ENCODE results near the gene G0S2.
"Not testable (repeated sequence)": the region's sequence is repeated elsewhere in the genome, so short reads cannot be mapped to it uniquely, and the experiment has no call there.

Gene G0S2

GRCh38 chr1:209692296-209692695 is 17.1 kb downstream of the G0S2 start:
- Histone ChIP-seq H3K4me1 (ENCODE audit: control insufficient read depth, low read depth, low read length) (no peaks in the 10 kb centered on the region), H3K9me3 (ENCODE audit: control insufficient read depth, low read depth, low read length) (no peaks in the 10 kb centered on the region), H3K27me3 (ENCODE audit: control insufficient read depth, insufficient read depth, low read length) (peaks cover 7% of the 10 kb centered on the region), H3K27ac (ENCODE audit: low read length) (no peak overlapping the region), H3K36me3 (ENCODE audit: control insufficient read depth, low read depth, low read length) (no peaks in the 10 kb centered on the region), H3K9ac (ENCODE audit: low read length) (no peak overlapping the region), H3K4me3 (ENCODE audit: low read length) (no peak overlapping the region)

DNA sequence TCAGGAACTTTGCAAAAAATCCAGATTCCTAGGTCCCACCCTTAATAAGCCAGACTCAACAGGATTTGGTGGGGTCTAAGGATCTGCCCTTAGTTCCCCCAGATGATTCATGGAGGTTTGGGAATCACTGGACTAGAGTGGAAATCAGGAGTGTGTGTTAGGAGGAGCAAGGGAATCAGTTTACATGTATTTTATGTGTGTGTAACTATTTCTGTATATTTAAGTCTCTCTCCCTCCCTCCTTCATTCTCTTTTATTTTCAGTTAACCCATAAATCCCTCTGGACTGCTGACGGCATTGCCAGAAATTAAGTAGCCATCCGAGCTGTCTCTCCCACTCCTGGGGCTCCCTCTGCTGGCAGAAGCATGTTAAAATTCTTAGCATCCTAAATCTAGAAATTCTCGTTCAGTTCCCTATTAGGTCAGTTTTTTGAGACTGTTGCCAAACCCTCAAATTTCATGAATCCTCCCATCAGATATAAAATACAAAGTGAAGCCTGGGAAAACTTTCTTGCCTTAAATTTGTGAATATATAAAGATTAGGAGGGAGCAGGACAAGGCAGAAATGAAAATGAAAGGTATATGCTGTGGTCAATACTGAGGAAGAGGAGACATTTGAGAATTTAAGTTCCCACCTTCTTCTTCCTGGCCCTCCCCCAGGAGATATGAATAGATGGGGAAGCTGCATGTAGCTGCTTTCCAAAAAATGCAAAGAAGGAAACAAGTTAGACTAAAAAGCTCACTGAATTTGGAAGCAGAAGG is 17.7 kb downstream of the G0S2 start:
- Histone ChIP-seq H3K4me3 (ENCODE audit: low read length) (no peak overlapping the region), H3K9me3 (ENCODE audit: control insufficient read depth, low read depth, low read length) (no peaks in the 10 kb centered on the region), H3K9ac (ENCODE audit: low read length) (no peak overlapping the region), H3K27ac (ENCODE audit: low read length) (no peak overlapping the region), H3K4me1 (ENCODE audit: control insufficient read depth, low read depth, low read length) (no peaks in the 10 kb centered on the region), H3K27me3 (ENCODE audit: control insufficient read depth, insufficient read depth, low read length) (peaks cover 7% of the 10 kb centered on the region), H3K36me3 (ENCODE audit: control insufficient read depth, low read depth, low read length) (no peaks in the 10 kb centered on the region)

DNA sequence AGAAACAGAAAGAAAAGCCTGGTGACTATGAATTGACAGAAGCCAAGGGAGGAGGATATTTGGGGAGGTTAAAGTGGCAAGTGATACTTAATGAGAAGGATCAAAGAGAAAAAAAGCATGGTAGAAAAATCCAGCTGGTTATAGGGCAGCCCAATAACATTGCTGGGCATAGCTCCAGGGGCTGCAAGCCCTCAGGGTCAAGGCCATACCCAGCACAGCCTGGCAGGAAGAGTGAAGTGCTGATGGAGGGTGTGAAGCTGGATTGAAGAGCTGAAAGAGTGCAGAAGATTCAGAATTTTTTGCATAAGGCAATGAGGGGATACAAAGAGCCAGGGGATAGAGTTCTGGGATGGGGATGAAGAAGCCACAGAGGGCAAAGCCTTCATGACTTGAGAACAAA is 21.5 kb downstream of the G0S2 start:
- Histone ChIP-seq H3K4me3 (ENCODE audit: low read length) (no peak overlapping the region), H3K9ac (ENCODE audit: low read length) (no peak overlapping the region)

GRCh38 chr1:209697126-209697525 is 21.9 kb downstream of the G0S2 start:
- Histone ChIP-seq H3K4me1 (ENCODE audit: control insufficient read depth, low read depth, low read length) (no peaks in the 10 kb centered on the region), H3K27me3 (ENCODE audit: control insufficient read depth, insufficient read depth, low read length) (peaks cover 7% of the 10 kb centered on the region), H3K36me3 (ENCODE audit: control insufficient read depth, low read depth, low read length) (no peaks in the 10 kb centered on the region)

More for the DNA sequence above, 21.5 kb downstream of the G0S2 start:
- no peak overlapping the region for H3K27ac ChIP-seq (ENCODE audit: low read length)
- H3K4me1 ChIP-seq (ENCODE audit: control insufficient read depth, low read depth, low read length): no peaks in the 10 kb centered on the region
- no peaks in the 10 kb centered on the region for H3K9me3 ChIP-seq (ENCODE audit: control insufficient read depth, low read depth, low read length)
- no peaks in the 10 kb centered on the region for H3K36me3 ChIP-seq (ENCODE audit: control insufficient read depth, low read depth, low read length)
- H3K27me3 ChIP-seq (ENCODE audit: control insufficient read depth, insufficient read depth, low read length): peaks cover 7% of the 10 kb centered on the region

DNA sequence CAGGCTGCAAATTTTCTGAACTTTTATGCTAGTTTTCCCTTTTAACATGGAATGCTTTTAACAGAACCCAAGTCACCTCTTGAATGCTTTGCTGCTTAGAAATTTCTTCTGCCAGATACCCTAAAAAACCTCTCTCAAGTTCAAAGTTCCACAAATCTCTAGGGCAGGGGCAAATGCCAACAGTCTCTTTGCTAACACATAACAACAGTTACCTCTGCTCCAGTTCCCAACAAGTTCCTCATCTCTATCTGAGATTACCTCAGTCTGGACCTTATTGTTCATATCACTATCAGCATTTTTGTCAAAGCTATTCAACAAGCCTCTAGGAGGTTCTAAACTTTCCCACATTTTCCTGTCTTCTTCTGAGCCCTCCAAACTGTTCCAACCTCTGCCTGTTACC is 25.5 kb downstream of the G0S2 start:
- not testable (repeated sequence) for H3K27me3 ChIP-seq (ENCODE audit: control insufficient read depth, insufficient read depth, low read length); H3K4me1 ChIP-seq (ENCODE audit: control insufficient read depth, low read depth, low read length); H3K36me3 ChIP-seq (ENCODE audit: control insufficient read depth, low read depth, low read length); H3K27ac ChIP-seq (ENCODE audit: low read length); H3K4me3 ChIP-seq (ENCODE audit: low read length); H3K9ac ChIP-seq (ENCODE audit: low read length); H3K9me3 ChIP-seq (ENCODE audit: control insufficient read depth, low read depth, low read length)

More at GRCh38 chr1:209697126-209697525, 21.9 kb downstream of the G0S2 start:
- Histone ChIP-seq H3K9me3 (ENCODE audit: control insufficient read depth, low read depth, low read length) (no peaks in the 10 kb centered on the region), H3K27ac (ENCODE audit: low read length) (no peak overlapping the region), H3K9ac (ENCODE audit: low read length) (no peak overlapping the region), H3K4me3 (ENCODE audit: low read length) (no peak overlapping the region)

GRCh38 chr1:209702832-209703231 is 27.6 kb downstream of the G0S2 start:
- Histone ChIP-seq H3K36me3 (ENCODE audit: control insufficient read depth, low read depth, low read length) (no peaks in the 10 kb centered on the region), H3K27me3 (ENCODE audit: control insufficient read depth, insufficient read depth, low read length) (no peaks in the 10 kb centered on the region), H3K4me3 (ENCODE audit: low read length) (no peak overlapping the region), H3K9me3 (ENCODE audit: control insufficient read depth, low read depth, low read length) (no peaks in the 10 kb centered on the region), H3K27ac (ENCODE audit: low read length) (no peak overlapping the region), H3K9ac (ENCODE audit: low read length) (no peak overlapping the region), H3K4me1 (ENCODE audit: control insufficient read depth, low read depth, low read length) (no peaks in the 10 kb centered on the region)

GRCh38 chr1:209703834-209704504 is 28.8 kb downstream of the G0S2 start:
- Histone ChIP-seq H3K27ac (ENCODE audit: low read length) (no peak overlapping the region), H3K9me3 (ENCODE audit: control insufficient read depth, low read depth, low read length) (no peaks in the 10 kb centered on the region), H3K4me3 (ENCODE audit: low read length) (no peak overlapping the region), H3K27me3 (ENCODE audit: control insufficient read depth, insufficient read depth, low read length) (no peaks in the 10 kb centered on the region), H3K9ac (ENCODE audit: low read length) (no peak overlapping the region), H3K4me1 (ENCODE audit: control insufficient read depth, low read depth, low read length) (peaks cover 3% of the 10 kb centered on the region), H3K36me3 (ENCODE audit: control insufficient read depth, low read depth, low read length) (no peaks in the 10 kb centered on the region)

- Histone ChIP-seq H3K4me3 (ENCODE audit: low read length) (no peak within 1 kb of the TSS), H3K36me3 (ENCODE audit: control insufficient read depth, low read depth, low read length) (no peaks in the 10 kb centered on the region)
These were observed 29.4 kb downstream of the G0S2 start, which contains the start of gene HSD11B1 for GRCh38 chr1:209704584-209704983. HSD11B1 (plus strand) TSS chr1:209704846; CDS start chr1:209704943, 97 bp downstream.

GRCh38 chr1:209705033-209705598 is 29.9 kb downstream of the G0S2 start:
- H3K27ac ChIP-seq (ENCODE audit: low read length): no peak overlapping the region
- H3K9ac ChIP-seq (ENCODE audit: low read length): no peak overlapping the region
- peaks cover 3% of the 10 kb centered on the region for H3K4me1 ChIP-seq (ENCODE audit: control insufficient read depth, low read depth, low read length)
- no peak overlapping the region for H3K4me3 ChIP-seq (ENCODE audit: low read length)
- no peaks in the 10 kb centered on the region for H3K27me3 ChIP-seq (ENCODE audit: control insufficient read depth, insufficient read depth, low read length)
- H3K36me3 ChIP-seq (ENCODE audit: control insufficient read depth, low read depth, low read length): no peaks in the 10 kb centered on the region
- no peaks in the 10 kb centered on the region for H3K9me3 ChIP-seq (ENCODE audit: control insufficient read depth, low read depth, low read length)

More at GRCh38 chr1:209704584-209704983, 29.4 kb downstream of the G0S2 start, which contains the start of gene HSD11B1:
- Histone ChIP-seq H3K9ac (ENCODE audit: low read length) (no peak within 1 kb of the TSS), H3K27me3 (ENCODE audit: control insufficient read depth, insufficient read depth, low read length) (no peaks in the 10 kb centered on the region), H3K27ac (ENCODE audit: low read length) (no peak within 1 kb of the TSS), H3K9me3 (ENCODE audit: control insufficient read depth, low read depth, low read length) (no peaks in the 10 kb centered on the region), H3K4me1 (ENCODE audit: control insufficient read depth, low read depth, low read length) (peaks cover 3% of the 10 kb centered on the region)

DNA sequence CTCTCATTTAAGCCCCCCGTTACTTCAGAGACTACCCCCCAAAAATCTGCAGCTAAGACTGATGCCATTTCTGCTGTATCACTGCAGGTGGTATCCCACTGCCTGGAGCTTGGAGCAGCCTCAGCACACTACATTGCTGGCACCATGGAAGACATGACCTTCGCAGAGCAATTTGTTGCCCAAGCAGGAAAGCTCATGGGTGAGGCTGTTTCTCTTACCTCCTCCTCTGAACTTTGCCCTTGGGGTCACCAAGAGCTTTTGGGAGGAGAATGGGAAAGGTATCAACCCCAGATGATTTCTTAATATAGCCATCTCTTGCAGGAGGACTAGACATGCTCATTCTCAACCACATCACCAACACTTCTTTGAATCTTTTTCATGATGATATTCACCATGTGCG is 31.4 kb downstream of the G0S2 start:
- Histone ChIP-seq H3K9ac (ENCODE audit: low read length) (no peak overlapping the region), H3K36me3 (ENCODE audit: control insufficient read depth, low read depth, low read length) (no peaks in the 10 kb centered on the region), H3K4me3 (ENCODE audit: low read length) (no peak overlapping the region), H3K27ac (ENCODE audit: low read length) (no peak overlapping the region), H3K27me3 (ENCODE audit: control insufficient read depth, insufficient read depth, low read length) (no peaks in the 10 kb centered on the region), H3K9me3 (ENCODE audit: control insufficient read depth, low read depth, low read length) (no peaks in the 10 kb centered on the region), H3K4me1 (ENCODE audit: control insufficient read depth, low read depth, low read length) (peaks cover 3% of the 10 kb centered on the region)

DNA sequence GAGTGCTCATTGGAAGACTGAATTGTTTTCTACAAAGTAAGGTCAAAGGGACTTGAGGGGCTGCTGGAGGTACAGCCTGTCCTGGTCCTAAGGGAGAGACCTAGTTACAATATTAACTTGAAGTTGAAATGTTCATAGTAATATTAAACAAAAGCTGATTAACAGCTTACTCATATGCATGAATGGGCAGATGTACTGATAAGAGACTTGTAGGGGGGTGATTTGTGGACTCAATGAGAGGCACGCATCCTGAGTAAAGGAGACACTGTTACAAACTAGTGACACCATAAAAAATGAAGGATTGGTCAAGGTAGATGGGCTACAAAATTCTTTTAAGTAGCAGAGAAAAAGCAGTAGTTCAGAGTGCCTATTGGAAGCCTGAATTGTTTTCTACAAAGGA is 32.1 kb downstream of the G0S2 start:
- no peaks in the 10 kb centered on the region for H3K9me3 ChIP-seq (ENCODE audit: control insufficient read depth, low read depth, low read length)
- H3K4me1 ChIP-seq (ENCODE audit: control insufficient read depth, low read depth, low read length): peaks cover 3% of the 10 kb centered on the region
- H3K9ac ChIP-seq (ENCODE audit: low read length): no peak overlapping the region
- H3K36me3 ChIP-seq (ENCODE audit: control insufficient read depth, low read depth, low read length): no peaks in the 10 kb centered on the region
- H3K27me3 ChIP-seq (ENCODE audit: control insufficient read depth, insufficient read depth, low read length): no peaks in the 10 kb centered on the region
- H3K27ac ChIP-seq (ENCODE audit: low read length): no peak overlapping the region
- H3K4me3 ChIP-seq (ENCODE audit: low read length): no peak overlapping the region
